GM12875 (cell line): ENCODE results near the gene SUPT20HL2.

ENCODE experiments used
- H3K4me3 ChIP-seq: one replicate; pipeline ENCODE4 v1.5.1; 2011; ENCODE audit warnings: low read depth, low read length, control low read depth
- CTCF ChIP-seq: IDR thresholded peaks from 2 replicates; pipeline ENCODE4 v1.5.1; 2011; ENCODE audit warnings: low read depth, mild to moderate bottlenecking, control low read depth, inconsistent platforms, low read length, moderate library complexity, borderline replicate concordance; ENCODE audit not compliant: insufficient read depth

The SUPT20HL2 gene

GRCh38 chrX:24285082-24285481, 28.8 kb downstream of the SUPT20HL2 start:
- H3K4me3 ChIP-seq, result no peak overlapping the region
- no peak for TF ChIP-seq CTCF

- TF ChIP-seq CTCF, result no peak
- H3K4me3 ChIP-seq, result no peak overlapping the region
Observed at GRCh38 chrX:24283127-24283794, 30.6 kb downstream of the SUPT20HL2 start.

GRCh38 chrX:24282381-24283126, 31.3 kb downstream of the SUPT20HL2 start:
- no peak overlapping the region for H3K4me3 ChIP-seq
- TF ChIP-seq CTCF, result no peak

GRCh38 chrX:24277405-24277804, 36.5 kb downstream of the SUPT20HL2 start:
- no peak for TF ChIP-seq CTCF
- H3K4me3 ChIP-seq, result no peak overlapping the region

- no peak for TF ChIP-seq CTCF
- H3K4me3 ChIP-seq, result no peak overlapping the region
Observed at GRCh38 chrX:24276015-24276414, 37.9 kb downstream of the SUPT20HL2 start.

- TF ChIP-seq CTCF, result no peak
- no peak overlapping the region for H3K4me3 ChIP-seq
Observed at GRCh38 chrX:24271262-24271661, 42.6 kb downstream of the SUPT20HL2 start.

- H3K4me3 ChIP-seq, result no peak overlapping the region
- no peak for TF ChIP-seq CTCF
Observed at GRCh38 chrX:24268786-24269185, 45.1 kb downstream of the SUPT20HL2 start.
